ENCODE results near the gene ACE. TPM values are rescaled to one million over a fixed set of nuclear protein-coding genes. Genes with fewer than 3 reads are reported as not detected.

ACE gene
- total and polyA plus RNA-seq, 2 donors from 2014 or later, result 4.3 to 12.9 TPM

DNA sequence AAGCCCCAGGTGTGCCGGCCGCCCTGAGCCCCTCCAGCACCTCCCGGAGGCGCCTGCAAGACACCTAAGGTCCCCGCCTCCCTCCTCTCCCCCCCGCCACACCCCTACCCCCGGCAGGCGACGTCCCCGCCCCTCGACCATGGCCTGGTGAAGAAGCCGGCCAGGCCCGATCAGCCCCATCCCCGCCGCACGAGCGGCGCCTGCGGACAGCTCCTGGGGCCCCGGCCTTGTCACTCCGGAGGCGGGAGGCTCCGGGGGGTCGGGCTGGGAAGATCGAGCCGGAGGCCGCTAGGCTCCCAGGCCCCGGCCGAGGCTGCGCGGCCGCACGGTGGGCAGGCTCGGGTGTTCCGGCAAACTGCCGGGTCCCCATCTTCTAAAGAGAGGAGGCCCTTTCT is 405 bp upstream of the ACE start:
- peaks cover 0 to 12% (median 3%) of the 10 kb centered on the region in 3 donors for H3K4me1 ChIP-seq (ENCODE audit: control insufficient read depth in 2 of 3, insufficient read depth in 2 of 3, low read depth in 1 of 3, low read length in 3 of 3)
- peak overlapping the region in 1 of 3 donors; percentile 66 for H3K4me3 ChIP-seq (ENCODE audit: low read length in 3 of 3)
- no peaks in the 10 kb centered on the region for H3K36me3 ChIP-seq (ENCODE audit: control insufficient read depth in 2 of 3, insufficient read depth in 3 of 3, low read length in 3 of 3)
- FAIRE-seq (no peak), DNase-seq (peak in 4 of 5 donors; percentile 51 to 78 (median 56))
- H3K27ac ChIP-seq (ENCODE audit: low read depth in 2 of 2, low read length in 2 of 2), result no peak overlapping the region
- H3K9me3 ChIP-seq (ENCODE audit: control insufficient read depth in 2 of 3, insufficient read depth in 1 of 3, low read length in 3 of 3), result no peaks in the 10 kb centered on the region
- intact Hi-C loops (cut with DNase I), result no loop called here
- no peak overlapping the region for H3K9ac ChIP-seq (ENCODE audit: low read length in 3 of 3)
- peaks cover 4% of the 10 kb centered on the region for H3K27me3 ChIP-seq (ENCODE audit: control insufficient read depth, insufficient read depth, low read length)
- TF ChIP-seq, protein P1, sequence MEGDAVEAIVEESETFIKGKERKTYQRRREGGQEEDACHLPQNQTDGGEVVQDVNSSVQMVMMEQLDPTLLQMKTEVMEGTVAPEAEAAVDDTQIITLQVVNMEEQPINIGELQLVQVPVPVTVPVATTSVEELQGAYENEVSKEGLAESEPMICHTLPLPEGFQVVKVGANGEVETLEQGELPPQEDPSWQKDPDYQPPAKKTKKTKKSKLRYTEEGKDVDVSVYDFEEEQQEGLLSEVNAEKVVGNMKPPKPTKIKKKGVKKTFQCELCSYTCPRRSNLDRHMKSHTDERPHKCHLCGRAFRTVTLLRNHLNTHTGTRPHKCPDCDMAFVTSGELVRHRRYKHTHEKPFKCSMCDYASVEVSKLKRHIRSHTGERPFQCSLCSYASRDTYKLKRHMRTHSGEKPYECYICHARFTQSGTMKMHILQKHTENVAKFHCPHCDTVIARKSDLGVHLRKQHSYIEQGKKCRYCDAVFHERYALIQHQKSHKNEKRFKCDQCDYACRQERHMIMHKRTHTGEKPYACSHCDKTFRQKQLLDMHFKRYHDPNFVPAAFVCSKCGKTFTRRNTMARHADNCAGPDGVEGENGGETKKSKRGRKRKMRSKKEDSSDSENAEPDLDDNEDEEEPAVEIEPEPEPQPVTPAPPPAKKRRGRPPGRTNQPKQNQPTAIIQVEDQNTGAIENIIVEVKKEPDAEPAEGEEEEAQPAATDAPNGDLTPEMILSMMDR (IDR thresholded peaks at IDR 0.05; ENCODE audit: borderline replicate concordance, extremely low read depth, insufficient read depth), result no peak

DNA sequence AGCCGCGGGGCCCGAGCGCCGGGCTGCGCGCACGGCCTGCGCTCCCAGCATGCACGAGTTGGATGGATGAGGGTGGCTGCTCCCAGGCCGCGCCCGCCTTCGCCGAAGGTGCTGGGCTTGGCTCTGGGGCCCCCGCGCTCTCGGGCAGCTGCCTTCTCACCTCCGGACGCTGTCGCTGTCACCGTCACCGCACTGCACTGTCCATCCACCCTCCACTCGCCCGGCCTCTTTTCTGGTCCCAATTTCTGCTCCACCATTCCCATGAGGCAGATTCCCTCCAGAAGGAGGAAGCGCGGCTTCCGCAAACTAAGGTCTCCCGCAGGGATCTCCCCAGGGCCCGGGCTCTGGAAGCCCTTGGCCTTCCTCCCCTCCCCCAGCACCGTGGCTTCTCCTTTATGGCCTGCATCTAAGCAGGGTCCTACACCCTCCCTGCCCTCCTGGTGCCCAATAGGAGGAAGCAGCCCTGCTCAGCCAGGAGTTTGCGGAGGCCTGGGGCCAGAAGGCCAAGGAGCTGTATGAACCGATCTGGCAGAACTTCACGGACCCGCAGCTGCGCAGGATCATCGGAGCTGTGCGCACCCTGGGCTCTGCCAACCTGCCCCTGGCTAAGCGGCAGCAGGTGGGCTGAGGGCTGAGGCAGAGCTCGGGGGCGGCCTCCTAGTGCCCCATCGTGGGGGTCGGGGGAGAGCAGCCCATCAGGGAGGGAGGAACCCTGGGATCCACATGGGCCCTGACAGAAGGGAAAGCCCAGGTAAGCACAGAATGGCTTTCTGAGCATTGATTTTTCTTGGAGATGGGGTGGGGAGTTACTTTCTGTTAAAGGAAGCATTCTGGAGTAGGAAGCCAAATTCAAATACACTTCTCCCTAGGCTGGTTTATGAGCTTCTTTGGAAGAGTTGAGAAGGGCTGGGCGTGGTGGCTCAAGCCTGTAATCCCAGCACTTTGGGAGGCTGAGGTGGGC is 899 bp downstream of the ACE start:
- Histone ChIP-seq H3K36me3 (ENCODE audit: control insufficient read depth in 2 of 3, insufficient read depth in 3 of 3, low read length in 3 of 3) (peaks cover 0 to 3% (median 0%) of the 10 kb centered on the region in 3 donors), H3K4me3 (ENCODE audit: low read length in 3 of 3) (peak overlapping the region in 2 of 3 donors; percentile 28 to 66), H3K27ac (ENCODE audit: low read depth in 2 of 2, low read length in 2 of 2) (no peak overlapping the region), H3K27me3 (ENCODE audit: control insufficient read depth, insufficient read depth, low read length) (peaks cover 4% of the 10 kb centered on the region), H3K4me1 (ENCODE audit: control insufficient read depth in 2 of 3, insufficient read depth in 2 of 3, low read depth in 1 of 3, low read length in 3 of 3) (peaks cover 0 to 12% (median 3%) of the 10 kb centered on the region in 3 donors), H3K9me3 (ENCODE audit: control insufficient read depth in 2 of 3, insufficient read depth in 1 of 3, low read length in 3 of 3) (no peaks in the 10 kb centered on the region), H3K9ac (ENCODE audit: low read length in 3 of 3) (peak overlapping the region in 1 of 3 donors; percentile 34)
- peak in 3 of 5 donors; percentile 31 to 67 (median 36) for DNase-seq
- TF ChIP-seq, protein P1 (IDR thresholded peaks at IDR 0.05; ENCODE audit: borderline replicate concordance, extremely low read depth, insufficient read depth), result no peak
- no peak for FAIRE-seq
- intact Hi-C loops (cut with DNase I), result no loop called here

DNA sequence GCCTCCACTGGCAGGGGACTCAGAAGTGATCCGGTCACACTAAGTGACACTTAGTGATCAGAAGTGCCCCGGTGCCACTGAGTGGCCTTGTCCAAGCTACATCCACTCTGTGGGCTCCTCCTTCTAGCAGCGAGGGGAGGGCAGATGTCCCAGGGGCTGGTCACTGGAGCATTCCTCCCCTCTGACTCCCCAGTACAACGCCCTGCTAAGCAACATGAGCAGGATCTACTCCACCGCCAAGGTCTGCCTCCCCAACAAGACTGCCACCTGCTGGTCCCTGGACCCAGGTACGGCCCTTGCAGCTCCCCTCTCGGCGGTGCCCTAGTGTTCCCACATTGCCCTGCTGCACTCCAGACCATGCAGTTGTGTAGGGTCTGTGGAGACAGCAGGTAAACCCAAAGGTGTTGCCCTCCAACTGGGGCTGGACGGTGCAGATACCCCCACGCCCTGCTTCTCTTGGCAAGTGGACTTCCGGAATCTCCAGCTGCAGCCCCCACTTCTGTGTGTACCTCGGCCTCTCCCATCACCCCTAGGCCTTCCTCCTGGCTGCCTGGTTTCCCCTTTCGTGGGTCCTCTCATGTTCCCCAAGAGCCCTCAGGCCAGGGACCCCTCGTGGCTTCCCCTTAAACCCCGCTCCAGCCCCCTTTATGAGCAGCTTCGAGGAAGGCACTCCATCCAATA is 2.1 kb downstream of the ACE start:
- FAIRE-seq, result no peak
- Histone ChIP-seq H3K27me3 (ENCODE audit: control insufficient read depth, insufficient read depth, low read length) (peaks cover 4% of the 10 kb centered on the region), H3K4me3 (ENCODE audit: low read length in 3 of 3) (peak overlapping the region in 1 of 3 donors; percentile 66), H3K36me3 (ENCODE audit: control insufficient read depth in 2 of 3, insufficient read depth in 3 of 3, low read length in 3 of 3) (peaks cover 0 to 3% (median 0%) of the 10 kb centered on the region in 3 donors), H3K9ac (ENCODE audit: low read length in 3 of 3) (no peak overlapping the region), H3K27ac (ENCODE audit: low read depth in 2 of 2, low read length in 2 of 2) (no peak overlapping the region), H3K4me1 (ENCODE audit: control insufficient read depth in 2 of 3, insufficient read depth in 2 of 3, low read depth in 1 of 3, low read length in 3 of 3) (peaks cover 0 to 12% (median 3%) of the 10 kb centered on the region in 3 donors), H3K9me3 (ENCODE audit: control insufficient read depth in 2 of 3, insufficient read depth in 1 of 3, low read length in 3 of 3) (no peaks in the 10 kb centered on the region)
- TF ChIP-seq, protein P1 (IDR thresholded peaks at IDR 0.05; ENCODE audit: borderline replicate concordance, extremely low read depth, insufficient read depth), result peak; percentile 62
- peak; percentile 86 to 90 (median 87) for DNase-seq
- intact Hi-C loops (cut with DNase I), result no loop called here

Data from kidney (tissue), 14 donors.